Gastroesophageal sphincter (tissue), 3 donors: Measurements from ENCODE around the gene SNAPC3.

Source experiments
- CTCF ChIP-seq, 4 experiments: fragments of 200-600 bp in 2 of 4; fragments of 450-650 bp in 2 of 4; sonication (generic) in 1 of 4; IDR thresholded peaks; one replicate each; pipeline ENCODE4 v1.5.1; 2017 to 2019; ENCODE audit warnings: antibody characterized with exemption in 4 of 4, mild to moderate bottlenecking in 2 of 4, moderate library complexity in 2 of 4
- POLR2A ChIP-seq, 2 donors: fragments of 450-650 bp; IDR thresholded peaks; one replicate each; pipeline ENCODE4 v1.6.1; 2017; ENCODE audit warnings: antibody characterized with exemption in 2 of 2, mild to moderate bottlenecking in 2 of 2, moderate library complexity in 1 of 2

GRCh38 chr9:15501179-15501578 is 78.5 kb downstream of the SNAPC3 start:
- TF ChIP-seq CTCF (IDR thresholded peaks at IDR 0.05) (no peak), POLR2A (IDR thresholded peaks at IDR 0.05) (no peak)
